MM.1S (cell line): ENCODE measurements around the gene ITIH4.

ENCODE experiments used
- CTCF ChIP-seq: fragments of 300-600 bp; sonication (generic); IDR thresholded peaks from 2 replicates; pipeline ENCODE4 v1.5.1; 2016; ENCODE audit warnings: antibody characterized with exemption, low read length, mixed read lengths
- EZH2 ChIP-seq: fragments of 300-600 bp; sonication (generic); optimal IDR thresholded peaks from 2 replicates; pipeline ENCODE3; 2017; ENCODE audit warnings: low read depth, mild to moderate bottlenecking, antibody characterized with exemption, low read length, mixed read lengths
- EZH2phosphoT487 ChIP-seq: fragments of 300-600 bp; sonication (generic); IDR thresholded peaks from 2 replicates; pipeline ENCODE4 v1.6.1; 2018; ENCODE audit warnings: antibody characterized with exemption, low read length

GRCh38 chr3:52833202-52833601 is 2.7 kb upstream of the ITIH4 start:
- TF ChIP-seq EZH2 (no peak), CTCF (no peak), EZH2phosphoT487 (no peak)
